Neuronal stem cell (in vitro differentiated cells): ENCODE measurements around the gene CTRB2.
A peak's percentile ranks its signal among the peaks of the same experiment; 100 is the strongest.

ENCODE experiments used
- DNase-seq: peaks from one replicate; pipeline ENCODE4 v3.0.0-alpha.2; 2013; ENCODE audit warnings: low spot score
- H2AFZ ChIP-seq: one replicate; pipeline ENCODE4 v1.6.1; 2013; ENCODE audit warnings: mild to moderate bottlenecking, low read length, inconsistent platforms
- H2AK5ac ChIP-seq: 2 replicates; pipeline ENCODE4 v1.6.1; 2013; ENCODE audit warnings: low read depth, mild to moderate bottlenecking, inconsistent platforms, low read length, moderate library complexity, mixed read lengths
- H2BK120ac ChIP-seq: 2 replicates; pipeline ENCODE4 v1.6.1; 2013; ENCODE audit warnings: low read depth, mild to moderate bottlenecking, inconsistent platforms, low read length, moderate library complexity, mixed read lengths
- H2BK12ac ChIP-seq: one replicate; pipeline ENCODE4 v1.6.1; 2013; ENCODE audit warnings: low read length, inconsistent platforms
- H2BK15ac ChIP-seq: 2 replicates; pipeline ENCODE4 v1.6.1; 2013; ENCODE audit warnings: mild to moderate bottlenecking, low read length, inconsistent platforms, mixed read lengths
- H2BK5ac ChIP-seq: one replicate; pipeline ENCODE4 v1.6.1; 2013; ENCODE audit warnings: inconsistent platforms, mild to moderate bottlenecking, low read length, moderate library complexity
- H3K14ac ChIP-seq: one replicate; pipeline ENCODE4 v1.6.1; 2013; ENCODE audit warnings: low read length, inconsistent platforms
- H3K18ac ChIP-seq: 2 replicates; pipeline ENCODE4 v1.6.1; 2013; ENCODE audit warnings: low read length, inconsistent platforms
- H3K23ac ChIP-seq: 2 replicates; pipeline ENCODE4 v1.6.1; 2013; ENCODE audit warnings: low read depth, mild to moderate bottlenecking, mixed read lengths, low read length, inconsistent platforms; ENCODE audit not compliant: poor library complexity
- H3K27ac ChIP-seq: replicated peaks from 3 replicates; pipeline ENCODE4 v1.5.1; 2013; ENCODE audit warnings: low read length, inconsistent platforms
- H3K27me3 ChIP-seq, 3 experiments: 2 replicates each; pipeline ENCODE4 v1.6.1; 2013; ENCODE audit warnings: low read length in 3 of 3, mild to moderate bottlenecking in 2 of 3, inconsistent platforms in 1 of 3, low read depth in 1 of 3, mixed read lengths in 1 of 3, moderate library complexity in 1 of 3; ENCODE audit not compliant: control insufficient read depth in 3 of 3, insufficient read depth in 3 of 3
- H3K36me3 ChIP-seq, 2 donors: replicated peaks in 1 of 2; 2 replicates each; pipeline ENCODE4 v1.6.1; 2013; ENCODE audit warnings: low read length in 2 of 2; ENCODE audit not compliant: control insufficient read depth in 2 of 2, insufficient read depth in 2 of 2
- H3K4ac ChIP-seq: 2 replicates; pipeline ENCODE4 v1.6.1; 2013; ENCODE audit warnings: inconsistent platforms, mild to moderate bottlenecking, low read length, moderate library complexity
- H3K4me1 ChIP-seq, 2 donors: 1 replicate in 1 of 2; 2 replicates in 1 of 2; pipeline ENCODE4 v1.6.1; 2013; ENCODE audit warnings: low read length in 2 of 2, low read depth in 1 of 2; ENCODE audit not compliant: control insufficient read depth in 2 of 2, insufficient read depth in 1 of 2
- H3K4me2 ChIP-seq: one replicate; pipeline ENCODE4 v1.6.1; 2013; ENCODE audit warnings: mild to moderate bottlenecking, low read length, inconsistent platforms; ENCODE audit not compliant: insufficient read depth, poor library complexity, severe bottlenecking
- H3K4me3 ChIP-seq, 2 donors: 2 replicates each; pipeline ENCODE4 v1.5.1; 2013; ENCODE audit warnings: low read length in 2 of 2, mild to moderate bottlenecking in 2 of 2, inconsistent platforms in 1 of 2, moderate library complexity in 1 of 2
- H3K79me1 ChIP-seq: one replicate; pipeline ENCODE4 v1.6.1; 2013; ENCODE audit warnings: low read depth, mild to moderate bottlenecking, inconsistent platforms, low read length, moderate library complexity
- H3K9ac ChIP-seq: one replicate; pipeline ENCODE4 v1.6.1; 2013; ENCODE audit warnings: mild to moderate bottlenecking, low read depth, low read length, inconsistent platforms; ENCODE audit not compliant: poor library complexity
- H3K9me3 ChIP-seq, 2 donors: replicated peaks in 1 of 2; 2 replicates each; pipeline versions ENCODE3 to v1.6.1; 2013; ENCODE audit warnings: low read length in 2 of 2, mild to moderate bottlenecking in 2 of 2, inconsistent platforms in 1 of 2, low read depth in 1 of 2, mixed read lengths in 1 of 2, moderate library complexity in 1 of 2; ENCODE audit not compliant: control insufficient read depth in 2 of 2, insufficient read depth in 1 of 2
- H4K8ac ChIP-seq: one replicate; pipeline ENCODE4 v1.6.1; 2013; ENCODE audit warnings: low read depth, mild to moderate bottlenecking, inconsistent platforms, low read length, moderate library complexity
- H4K91ac ChIP-seq: one replicate; pipeline ENCODE4 v1.6.1; 2013; ENCODE audit warnings: low read length, low read depth, mild to moderate bottlenecking, inconsistent platforms; ENCODE audit not compliant: poor library complexity
- WGBS, 2 donors: extraction: QIAGEN DNeasy Blood & Tissue Kit; methylation state at CpG; one replicate each; pipeline ENCODE4 v1.1.7; 2013; ENCODE audit warnings: missing lambda C conversion rate in 2 of 2, mixed read lengths in 1 of 2; ENCODE audit not compliant: insufficient read length in 2 of 2, insufficient replicate concordance in 1 of 2; ENCODE audit errors: extremely low coverage in 2 of 2; 5-methylcytosine and 5-hydroxymethylcytosine counted together

The CTRB2 gene

GRCh38 chr16:75250809-75251279, 43.9 kb upstream of the CTRB2 start:
- H3K9ac ChIP-seq, result peak overlapping the region; percentile 90
- no peak overlapping the region for H2BK12ac ChIP-seq
- no peak overlapping the region for H2BK120ac ChIP-seq
- no peak overlapping the region for H4K91ac ChIP-seq
- H3K36me3 ChIP-seq, result peaks cover 0 to 25% of the 10 kb centered on the region in 2 donors
- peak overlapping the region; percentile 77 to 90 for H3K4me3 ChIP-seq
- H2BK15ac ChIP-seq, result peak overlapping the region; percentile 49
- peak overlapping the region; percentile 49 for H3K27ac ChIP-seq
- WGBS, 2 donors, result no CpG with 5 or more reads among the region's 59 CpGs
- peak overlapping the region; percentile 72 for H2AK5ac ChIP-seq
- H3K9me3 ChIP-seq, result no peaks in the 10 kb centered on the region
- H4K8ac ChIP-seq, result no peak overlapping the region
- H3K14ac ChIP-seq, result no peak overlapping the region
- peak overlapping the region; percentile 99 for H3K18ac ChIP-seq
- H3K79me1 ChIP-seq, result peaks cover 37% of the 10 kb centered on the region
- H3K23ac ChIP-seq, result peak overlapping the region; percentile 86
- H3K27me3 ChIP-seq, result no peaks in the 10 kb centered on the region
- no peak overlapping the region for H2BK5ac ChIP-seq
- no peak for DNase-seq
- H3K4me2 ChIP-seq, result peak overlapping the region; percentile 87
- H3K4ac ChIP-seq, result no peak overlapping the region
- peaks cover 74% of the 10 kb centered on the region in 2 donors for H3K4me1 ChIP-seq
- H2AFZ ChIP-seq, result peak overlapping the region; percentile 44

GRCh38 chr16:75250089-75250808, 43.3 kb upstream of the CTRB2 start:
- Histone ChIP-seq H2BK15ac (peak overlapping the region; percentile 49), H3K4me2 (peak overlapping the region; percentile 87), H3K4me3 (peak overlapping the region; percentile 77 to 90), H3K27ac (no peak overlapping the region), H4K91ac (no peak overlapping the region), H3K27me3 (no peaks in the 10 kb centered on the region), H2AFZ (no peak overlapping the region), H3K9me3 (no peaks in the 10 kb centered on the region), H3K9ac (peak overlapping the region; percentile 90), H3K4ac (no peak overlapping the region), H3K18ac (peak overlapping the region; percentile 99), H3K4me1 (peaks cover 77 to 79% of the 10 kb centered on the region in 2 donors), H2AK5ac (peak overlapping the region; percentile 72), H3K36me3 (peaks cover 0 to 25% of the 10 kb centered on the region in 2 donors), H3K23ac (peak overlapping the region; percentile 86), H4K8ac (no peak overlapping the region), H2BK5ac (no peak overlapping the region), H3K79me1 (peaks cover 39% of the 10 kb centered on the region), H2BK120ac (no peak overlapping the region), H3K14ac (no peak overlapping the region), H2BK12ac (no peak overlapping the region)
- DNase-seq, result no peak
- WGBS, 2 donors, result no CpG with 5 or more reads among the region's 29 CpGs

DNA sequence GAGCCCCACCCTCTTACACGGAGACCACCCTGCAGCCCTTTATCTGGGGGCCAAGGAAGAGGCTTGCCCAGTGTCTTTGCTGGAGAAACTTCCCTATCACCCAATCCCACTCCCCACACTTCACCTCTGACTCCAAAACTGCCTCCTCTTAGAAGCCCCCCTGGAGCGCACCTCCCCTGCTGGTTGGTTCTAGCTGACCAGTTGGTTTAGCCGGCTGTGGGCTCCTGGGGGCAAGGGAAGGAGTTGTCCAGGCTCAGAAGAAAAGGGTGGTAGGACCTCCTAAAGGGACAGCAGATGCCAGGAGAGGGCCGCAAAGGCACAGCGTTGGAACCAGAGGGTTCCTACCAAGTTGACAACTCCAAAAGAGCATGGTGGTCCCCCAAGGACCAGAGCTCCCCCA, 42.5 kb upstream of the CTRB2 start:
- WGBS, 2 donors, result no CpG with 5 or more reads among the region's 5 CpGs
- Histone ChIP-seq H3K4ac (no peak overlapping the region), H3K4me3 (peak overlapping the region in 1 of 2 donors; percentile 77), H2AFZ (no peak overlapping the region), H3K27me3 (no peaks in the 10 kb centered on the region), H3K79me1 (peaks cover 40% of the 10 kb centered on the region), H2AK5ac (peak overlapping the region; percentile 94), H3K36me3 (peaks cover 0 to 28% of the 10 kb centered on the region in 2 donors), H4K91ac (no peak overlapping the region), H4K8ac (no peak overlapping the region), H3K9me3 (no peaks in the 10 kb centered on the region), H3K18ac (no peak overlapping the region), H3K23ac (peak overlapping the region; percentile 29), H2BK15ac (no peak overlapping the region), H2BK5ac (no peak overlapping the region), H2BK120ac (no peak overlapping the region), H3K4me2 (no peak overlapping the region), H3K14ac (no peak overlapping the region), H3K4me1 (peaks cover 76 to 79% of the 10 kb centered on the region in 2 donors), H2BK12ac (no peak overlapping the region), H3K27ac (no peak overlapping the region), H3K9ac (no peak overlapping the region)
- DNase-seq, result no peak

DNA sequence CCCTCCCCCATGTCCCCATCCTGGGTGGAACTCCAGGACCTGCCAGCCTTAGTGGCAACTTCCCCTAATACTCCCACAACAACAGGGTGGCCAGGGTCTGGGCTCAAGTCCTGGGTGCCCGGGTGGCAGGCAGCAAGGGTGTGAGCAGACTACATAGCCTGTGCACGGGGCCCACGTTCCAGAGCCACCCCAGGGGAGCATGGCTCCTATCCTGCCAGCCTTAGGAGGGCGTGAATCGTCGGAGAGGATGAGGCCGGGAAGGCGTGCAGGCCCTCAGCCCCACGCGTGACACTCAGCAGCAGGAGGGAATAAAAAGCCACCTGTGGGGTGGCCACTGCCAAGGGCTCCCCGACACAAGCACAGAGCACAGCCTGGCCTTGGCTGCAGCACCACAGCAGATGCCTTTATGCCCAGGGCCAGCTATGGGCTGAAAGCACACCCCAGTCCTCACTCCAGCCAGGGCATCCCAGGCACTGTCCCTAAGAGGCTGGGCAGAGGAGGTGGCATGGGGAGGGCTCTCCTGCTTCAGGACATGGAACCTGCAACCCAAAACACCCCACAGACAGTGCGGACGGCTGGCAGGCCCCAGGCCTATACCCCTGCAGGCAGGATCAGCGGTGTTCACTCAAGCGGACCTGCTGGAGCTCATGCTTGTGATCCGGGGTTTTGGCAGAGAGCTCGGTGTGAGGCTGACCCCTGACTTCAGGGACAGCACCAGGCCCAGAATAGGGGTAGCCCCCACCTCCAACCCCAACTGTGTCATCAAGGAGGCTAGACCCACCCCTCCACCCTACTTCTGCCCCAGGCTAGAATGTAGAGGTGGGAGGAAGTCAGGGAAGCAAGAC, 41.8 kb upstream of the CTRB2 start:
- DNase-seq, result no peak
- Histone ChIP-seq H2AK5ac (peak overlapping the region; percentile 48), H3K9ac (no peak overlapping the region), H2AFZ (no peak overlapping the region), H3K27ac (no peak overlapping the region), H3K4me2 (no peak overlapping the region), H3K27me3 (no peaks in the 10 kb centered on the region), H3K4ac (no peak overlapping the region), H3K9me3 (no peaks in the 10 kb centered on the region), H3K36me3 (peaks cover 0 to 35% of the 10 kb centered on the region in 2 donors), H2BK12ac (no peak overlapping the region), H2BK120ac (no peak overlapping the region), H4K8ac (peak overlapping the region; percentile 29), H3K18ac (peak overlapping the region; percentile 61), H2BK15ac (no peak overlapping the region), H3K23ac (peak overlapping the region; percentile 74), H2BK5ac (no peak overlapping the region), H3K79me1 (peaks cover 39% of the 10 kb centered on the region), H3K14ac (no peak overlapping the region), H4K91ac (no peak overlapping the region), H3K4me3 (peak overlapping the region in 1 of 2 donors; percentile 10), H3K4me1 (peaks cover 75 to 80% of the 10 kb centered on the region in 2 donors)
- no CpG with 5 or more reads among the region's 17 CpGs for WGBS, 2 donors
